B cell (primary cell): Measurements from ENCODE around the gene PLD4. TPM values are rescaled to one million over a fixed set of nuclear protein-coding genes. Genes with fewer than 3 reads are reported as not detected.
"Not testable (repeated sequence)": the region's sequence is repeated elsewhere in the genome, so short reads cannot be mapped to it uniquely, and the experiment has no call there.

Experiments used
- ATAC-seq: fragments of 200-7000 bp; cut with Tn5 transposase; one replicate; pipeline ENCODE4 v1.10.0; 2021; ENCODE audit warnings: low read depth, mild to moderate bottlenecking, moderate number of reproducible peaks, moderate library complexity
- CTCF ChIA-PET: fragments of 350-600 bp; sonication (Branson Sonifier 250); formaldehyde crosslinking; loops from one replicate; lab custom pipeline; 2021; ENCODE audit warnings: antibody characterized with exemption, inconsistent platforms; lab: Charles Lee
- POLR2A ChIA-PET: fragments of 350-600 bp; sonication (Branson Sonifier 250); formaldehyde crosslinking; loops from one replicate; lab custom pipeline; 2021; ENCODE audit warnings: antibody characterized with exemption; lab: Charles Lee
- DNase-seq: peaks from one replicate; pipeline ENCODE4 v3.0.0; 2013
- H2AFZ ChIP-seq: 2 replicates; pipeline ENCODE4 v1.6.1; 2012; ENCODE audit warnings: mild to moderate bottlenecking, low read depth, low read length; ENCODE audit not compliant: insufficient read depth, poor library complexity, severe bottlenecking
- H3K27ac ChIP-seq, 2 donors: 1 replicate in 1 of 2; 2 replicates in 1 of 2; pipeline ENCODE4 v1.5.1; 2012 to 2013; ENCODE audit warnings: low read length in 2 of 2, mild to moderate bottlenecking in 2 of 2, moderate library complexity in 1 of 2
- H3K27me3 ChIP-seq, 4 experiments: fragments of 200-600 bp in 1 of 4; sonication (generic) in 1 of 4; replicated peaks in 1 of 4; 1 replicate in 2 of 4; 2 replicates in 2 of 4; pipeline versions ENCODE4 v1.6.1 to v1.7.0; 2013 to 2016; ENCODE audit warnings: low read length in 3 of 4, mild to moderate bottlenecking in 2 of 4, mixed read lengths in 1 of 4, moderate library complexity in 1 of 4; ENCODE audit not compliant: insufficient read depth in 4 of 4, control insufficient read depth in 3 of 4; ENCODE audit errors: control extremely low read depth in 1 of 4
- H3K36me3 ChIP-seq, 2 experiments: replicated peaks in 1 of 2; 1 replicate in 1 of 2; 2 replicates in 1 of 2; pipeline versions ENCODE4 v1.6.1 to v1.7.1; 2013; ENCODE audit warnings: low read length in 1 of 2; ENCODE audit not compliant: insufficient read depth in 2 of 2, control insufficient read depth in 1 of 2; ENCODE audit errors: control extremely low read depth in 1 of 2, extremely low read depth in 1 of 2
- H3K4me1 ChIP-seq, 2 donors: fragments of 200-600 bp in 1 of 2; sonication (generic) in 1 of 2; 1 replicate in 1 of 2; 2 replicates in 1 of 2; pipeline versions ENCODE4 v1.5.1 to v1.6.1; 2013 to 2017; ENCODE audit warnings: low read length in 2 of 2; ENCODE audit not compliant: control insufficient read depth in 2 of 2, insufficient read depth in 2 of 2
- H3K4me2 ChIP-seq: replicated peaks from 2 replicates; pipeline ENCODE3; 2012; ENCODE audit warnings: mild to moderate bottlenecking, low read depth, low read length; ENCODE audit not compliant: poor library complexity, severe bottlenecking
- H3K4me3 ChIP-seq, 5 experiments: fragments of 200-600 bp in 1 of 5; sonication (generic) in 1 of 5; 1 replicate in 3 of 5; 2 replicates in 2 of 5; pipeline versions ENCODE4 v1.5.1 to v1.7.0; 2011 to 2016; ENCODE audit warnings: low read length in 4 of 5, mild to moderate bottlenecking in 4 of 5, low read depth in 2 of 5, control low read depth in 1 of 5, moderate library complexity in 1 of 5; ENCODE audit not compliant: insufficient read depth in 1 of 5; ENCODE audit errors: control extremely low read depth in 1 of 5, extremely low read depth in 1 of 5
- H3K79me2 ChIP-seq: fragments of 200-600 bp; sonication (generic); one replicate; pipeline ENCODE4 v1.6.0; 2016; ENCODE audit warnings: low read length; ENCODE audit not compliant: control insufficient read depth, insufficient read depth
- H3K9ac ChIP-seq: fragments of 200-600 bp; sonication (generic); 2 replicates; pipeline ENCODE4 v1.6.1; 2017; ENCODE audit warnings: mild to moderate bottlenecking, low read length, moderate library complexity
- H3K9me3 ChIP-seq, 3 donors: one replicate each; pipeline versions ENCODE4 v1.6.1 to v1.7.1; 2013; ENCODE audit warnings: low read length in 2 of 3; ENCODE audit not compliant: control insufficient read depth in 2 of 3, insufficient read depth in 1 of 3; ENCODE audit errors: control extremely low read depth in 1 of 3
- H4K20me1 ChIP-seq: 2 replicates; pipeline ENCODE4 v1.6.0; 2012; ENCODE audit warnings: mild to moderate bottlenecking, low read length; ENCODE audit not compliant: insufficient read depth, control insufficient read depth, poor library complexity, severe bottlenecking
- H3K27ac Mint-ChIP-seq: one replicate; pipeline ENCODE4 v1.8.0; 2021; ENCODE audit warnings: mixed read lengths
- H3K27me3 Mint-ChIP-seq: one replicate; pipeline ENCODE4 v1.8.0; 2021; ENCODE audit warnings: mixed read lengths
- H3K4me1 Mint-ChIP-seq: one replicate; pipeline ENCODE4 v1.8.0; 2021; ENCODE audit warnings: mixed read lengths
- H3K4me3 Mint-ChIP-seq: one replicate; pipeline ENCODE4 v1.8.0; 2021; ENCODE audit warnings: mixed read lengths
- H3K9me3 Mint-ChIP-seq: one replicate; pipeline ENCODE4 v1.8.0; 2022; ENCODE audit warnings: mixed read lengths; ENCODE audit not compliant: insufficient read depth
- WGBS: methylation state at CpG from one replicate; pipeline ENCODE4 v1.1.5; 2013; ENCODE audit warnings: missing lambda C conversion rate; ENCODE audit not compliant: insufficient coverage; 5-methylcytosine and 5-hydroxymethylcytosine counted together
- intact Hi-C: fragments of 100-400 bp; cut with micrococcal nuclease; formaldehyde crosslinking; loops from one replicate; pipeline ENCODE4 v1.10.0; 2022
- polyA plus RNA-seq: library from polyadenylated mRNA; depleted of rRNA; stranded (reverse); fragments of >200 nt; gene quantifications from 2 replicates; pipeline ENCODE4 v1.2.3, GENCODE V29; 2012
- total RNA-seq, 2 donors: library from RNA; stranded (reverse); fragments of 120-200 nt in 1 of 2; gene quantifications; 1 replicate in 1 of 2; 2 replicates in 1 of 2; pipeline versions ENCODE4 v1.2.3 to v1.2.4, GENCODE V29; 2013 to 2022

The PLD4 gene
- total and polyA plus RNA-seq, 2 donors (not counting 1 experiment from before 2014, with no cell fraction given): 49.9 to 79.7 TPM

DNA sequence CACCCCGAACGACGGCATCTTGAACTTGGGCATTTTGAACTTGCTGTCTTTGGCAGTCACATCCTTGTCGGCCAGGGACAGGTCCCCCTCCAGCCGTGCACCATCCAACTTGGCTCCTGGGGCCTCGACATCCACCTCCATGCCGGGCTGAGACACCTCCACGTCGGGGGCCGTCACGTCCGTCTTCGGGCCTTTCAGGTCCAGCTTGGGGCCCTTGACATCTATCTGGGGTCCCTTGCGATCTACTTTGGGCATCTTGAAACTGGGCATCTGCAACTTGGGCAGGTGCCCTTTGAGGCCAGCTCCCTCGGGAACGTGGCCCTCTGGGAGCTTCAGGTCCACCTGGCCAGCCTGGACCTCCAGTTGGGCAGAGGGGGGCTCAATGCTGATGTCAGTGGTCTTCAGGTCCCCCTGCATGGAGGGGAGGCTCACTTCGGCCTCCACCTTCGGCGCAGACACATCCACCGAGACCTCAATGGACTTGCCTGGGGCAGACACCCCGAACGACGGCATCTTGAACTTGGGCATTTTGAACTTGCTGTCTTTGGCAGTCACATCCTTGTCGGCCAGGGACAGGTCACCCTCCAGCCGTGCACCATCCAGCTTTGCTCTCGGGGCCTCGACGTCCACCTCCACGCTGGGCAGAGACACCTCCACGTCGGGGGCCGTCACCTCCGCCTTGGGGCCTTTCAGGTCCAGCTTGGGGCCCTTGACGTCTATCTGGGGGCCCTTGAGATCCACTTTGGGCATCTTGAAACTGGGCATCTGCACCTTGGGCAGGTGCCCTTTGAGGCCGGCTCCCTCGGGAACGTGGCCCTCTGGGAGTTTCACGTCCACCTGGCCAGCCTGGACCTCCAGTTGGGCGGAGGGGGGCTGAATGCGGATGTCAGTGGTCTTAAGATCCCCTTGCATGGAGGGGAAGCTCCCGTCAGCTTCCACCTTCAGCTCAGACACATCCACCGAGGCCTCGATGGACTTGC is 21.6 kb downstream of the PLD4 start:
- H3K27ac ChIP-seq, CTCF ChIA-PET, H3K27ac Mint-ChIP-seq, POLR2A ChIA-PET, H3K4me1 ChIP-seq, H3K4me1 Mint-ChIP-seq, H3K36me3 ChIP-seq, H3K9ac ChIP-seq, intact Hi-C loops, H3K4me3 ChIP-seq, H4K20me1 ChIP-seq, H3K79me2 ChIP-seq, H3K27me3 ChIP-seq, H3K9me3 Mint-ChIP-seq, H3K4me3 Mint-ChIP-seq, ATAC-seq, H3K27me3 Mint-ChIP-seq, H2AFZ ChIP-seq, H3K4me2 ChIP-seq, H3K9me3 ChIP-seq, DNase-seq: not testable (repeated sequence)
- WGBS: 93% methylated on average over 25 of the region's 43 CpGs

DNA sequence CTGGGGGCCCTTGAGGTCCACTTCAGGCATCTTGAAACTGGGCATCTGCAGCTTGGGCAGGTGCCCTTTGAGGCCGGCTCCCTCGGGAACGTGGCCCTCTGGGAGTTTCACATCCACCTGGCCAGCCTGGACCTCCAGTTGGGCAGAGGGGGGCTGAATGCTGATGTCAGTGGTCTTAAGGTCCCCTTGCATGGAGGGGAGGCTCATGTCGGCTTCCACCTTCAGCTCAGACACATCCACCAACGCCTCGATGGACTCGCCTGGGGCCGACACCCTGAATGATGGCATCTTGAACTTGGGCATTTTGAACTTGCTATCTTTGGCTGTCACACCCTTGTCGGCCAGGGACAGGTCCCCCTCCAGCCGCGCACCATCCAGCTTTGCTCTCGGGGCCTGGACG is 22.5 kb downstream of the PLD4 start:
- H3K27me3 ChIP-seq, CTCF ChIA-PET, H3K9ac ChIP-seq, H3K27me3 Mint-ChIP-seq, H3K79me2 ChIP-seq, intact Hi-C loops, H3K36me3 ChIP-seq, H4K20me1 ChIP-seq, H3K4me3 Mint-ChIP-seq, POLR2A ChIA-PET, H3K4me1 ChIP-seq, DNase-seq, H3K4me1 Mint-ChIP-seq, H2AFZ ChIP-seq, H3K27ac ChIP-seq, H3K27ac Mint-ChIP-seq, H3K9me3 ChIP-seq, H3K4me3 ChIP-seq, H3K4me2 ChIP-seq, H3K9me3 Mint-ChIP-seq, ATAC-seq: not testable (repeated sequence)
- WGBS: 92% methylated on average over 13 of the region's 13 CpGs

DNA sequence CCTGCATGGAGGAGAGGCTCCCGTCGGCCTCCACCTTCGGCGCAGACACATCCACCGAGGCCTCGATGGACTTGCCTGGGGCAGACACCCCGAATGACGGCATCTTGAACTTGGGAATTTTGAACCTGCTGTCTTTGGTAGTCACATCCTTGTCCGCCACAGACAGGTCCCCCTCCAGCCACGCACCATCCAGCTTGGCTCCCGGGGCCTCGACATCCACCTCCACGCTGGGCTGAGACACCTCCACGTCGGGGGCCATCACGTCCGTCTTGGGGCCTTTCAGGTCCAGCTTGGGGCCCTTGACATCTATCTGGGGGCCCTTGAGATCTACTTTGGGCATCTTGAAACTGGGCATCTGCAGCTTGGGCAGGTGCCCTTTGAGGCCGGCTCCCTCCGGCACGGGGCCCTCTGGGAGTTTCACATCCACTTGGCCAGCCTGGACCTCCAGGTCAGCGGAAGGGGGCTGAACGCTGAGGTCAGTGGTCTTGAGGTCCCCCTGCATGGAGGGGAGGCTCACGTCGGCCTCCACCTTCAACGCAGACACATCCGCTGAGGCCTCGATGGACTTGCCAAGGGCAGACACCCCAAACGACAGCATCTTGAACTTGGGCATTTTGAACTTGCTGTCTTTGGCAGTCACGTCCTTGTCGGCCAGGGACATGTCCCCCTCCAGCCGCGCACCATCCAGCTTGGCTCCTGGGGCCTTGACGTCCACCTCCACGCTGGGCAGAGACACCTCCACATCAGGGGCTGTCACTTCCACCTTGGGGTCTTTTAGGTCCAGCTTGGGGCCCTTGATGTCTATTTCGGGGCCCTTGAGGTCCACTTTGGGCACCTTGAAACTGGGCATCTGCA is 23.4 kb downstream of the PLD4 start:
- CTCF ChIA-PET, H3K4me1 Mint-ChIP-seq: not testable (repeated sequence)
- WGBS: 94% methylated on average over 31 of the region's 35 CpGs

More for the DNA sequence above, 23.4 kb downstream of the PLD4 start:
- ATAC-seq, H3K9me3 Mint-ChIP-seq, H3K27me3 ChIP-seq, H4K20me1 ChIP-seq, H3K4me3 Mint-ChIP-seq, H3K9me3 ChIP-seq, H3K27me3 Mint-ChIP-seq, DNase-seq, H2AFZ ChIP-seq, H3K27ac Mint-ChIP-seq, H3K9ac ChIP-seq, H3K36me3 ChIP-seq, H3K79me2 ChIP-seq, H3K27ac ChIP-seq, intact Hi-C loops, POLR2A ChIA-PET, H3K4me2 ChIP-seq, H3K4me1 ChIP-seq, H3K4me3 ChIP-seq: not testable (repeated sequence)
